Measurements from ENCODE around the gene NDE1. TPM values are rescaled to one million over a fixed set of nuclear protein-coding genes. Genes with fewer than 3 reads are reported as not detected.

The NDE1 gene, protein sequence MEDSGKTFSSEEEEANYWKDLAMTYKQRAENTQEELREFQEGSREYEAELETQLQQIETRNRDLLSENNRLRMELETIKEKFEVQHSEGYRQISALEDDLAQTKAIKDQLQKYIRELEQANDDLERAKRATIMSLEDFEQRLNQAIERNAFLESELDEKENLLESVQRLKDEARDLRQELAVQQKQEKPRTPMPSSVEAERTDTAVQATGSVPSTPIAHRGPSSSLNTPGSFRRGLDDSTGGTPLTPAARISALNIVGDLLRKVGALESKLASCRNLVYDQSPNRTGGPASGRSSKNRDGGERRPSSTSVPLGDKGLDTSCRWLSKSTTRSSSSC
- 21.6 and 31.9 TPM in 2 replicates for total RNA-seq

GRCh38 chr16:15650019-15650697, at the start of gene NDE1:
Gene NDE1, plus strand, starts transcription at chr16:15650245. Its CDS starts 14,534 bp downstream, at chr16:15664779.

GRCh38 chr16:15643048-15643945, 6.7 kb upstream of the NDE1 start, which contains the start of gene MARF1:
Gene MARF1, minus strand, starts transcription at chr16:15643154. Its CDS starts 3,921 bp downstream, at chr16:15639233.

Other genes with a start within 250 kb of the NDE1 start
- 29.1 and 32.6 TPM in 2 replicates for gene BMERB1, start 215.7 kb upstream of the NDE1 start, total RNA-seq
- gene MARF1, start 7.1 kb upstream of the NDE1 start, total RNA-seq: 12.6 and 16.8 TPM in 2 replicates
- gene MYH11, start 206.8 kb downstream of the NDE1 start, total RNA-seq: under 0.01 TPM in 1 of 2 replicates, not detected in the other
- gene CEP20, start 238.4 kb downstream of the NDE1 start, total RNA-seq: 19.3 and 22.8 TPM in 2 replicates